ENCODE results near the gene STARD3.

STARD3 gene

GRCh38 chr17:39621523-39622379, 15.2 kb upstream of the STARD3 start:
- DNase-seq (ENCODE audit: low spot score), result peak; percentile 91

GRCh38 chr17:39622380-39623006, 14.5 kb upstream of the STARD3 start:
- no peak for DNase-seq (ENCODE audit: low spot score)

GRCh38 chr17:39623356-39623950, 13.5 kb upstream of the STARD3 start:
- peak; percentile 84 for DNase-seq (ENCODE audit: low spot score)

GRCh38 chr17:39624313-39624712, 12.6 kb upstream of the STARD3 start:
- DNase-seq (ENCODE audit: low spot score), result no peak

GRCh38 chr17:39625198-39625785, 11.7 kb upstream of the STARD3 start:
- DNase-seq (ENCODE audit: low spot score), result no peak

GRCh38 chr17:39626171-39627046, 10.5 kb upstream of the STARD3 start, which contains the start of gene PPP1R1B:
Gene PPP1R1B (plus strand): TSS chr17:39626952. CDS start chr17:39627393, 441 bp downstream.
- DNase-seq (ENCODE audit: low spot score), result no peak

GRCh38 chr17:39627047-39627711, 9.8 kb upstream of the STARD3 start:
- no peak for DNase-seq (ENCODE audit: low spot score)

GRCh38 chr17:39627712-39628516, 9.0 kb upstream of the STARD3 start:
- no peak for DNase-seq (ENCODE audit: low spot score)

GRCh38 chr17:39628655-39629493, 8.1 kb upstream of the STARD3 start:
- no peak for DNase-seq (ENCODE audit: low spot score)

- DNase-seq (ENCODE audit: low spot score), result no peak
These were observed 7.5 kb upstream of the STARD3 start for GRCh38 chr17:39629494-39629880.

- DNase-seq (ENCODE audit: low spot score), result no peak
These were observed 7.0 kb upstream of the STARD3 start for GRCh38 chr17:39629898-39630297.

- no peak for DNase-seq (ENCODE audit: low spot score)
These were observed 5.5 kb upstream of the STARD3 start for GRCh38 chr17:39631403-39631802.

GRCh38 chr17:39632153-39632941, 4.6 kb upstream of the STARD3 start:
- DNase-seq (ENCODE audit: low spot score), result no peak

- DNase-seq (ENCODE audit: low spot score), result no peak
These were observed 3.3 kb upstream of the STARD3 start for GRCh38 chr17:39633570-39634183.

GRCh38 chr17:39634384-39634871, 2.5 kb upstream of the STARD3 start:
- DNase-seq (ENCODE audit: low spot score), result peak; percentile 75

- no peak for DNase-seq (ENCODE audit: low spot score)
These were observed 1.2 kb upstream of the STARD3 start for GRCh38 chr17:39635614-39636176.

GRCh38 chr17:39636587-39636926, 387 bp upstream of the STARD3 start:
- no peak for DNase-seq (ENCODE audit: low spot score)

GRCh38 chr17:39638317-39638716, 1.4 kb downstream of the STARD3 start:
- DNase-seq (ENCODE audit: low spot score), result no peak
